Natural killer cell (primary cell): ENCODE measurements around the gene ADAM17. TPM values are rescaled to one million over a fixed set of nuclear protein-coding genes. Genes with fewer than 3 reads are reported as not detected.

Source experiments
- ATAC-seq, 3 donors: fragments of 150-1000 bp in 2 of 3; fragments of 200-7000 bp in 1 of 3; cut with Tn5 transposase; 1 replicate in 1 of 3; 2 replicates in 2 of 3; pipeline ENCODE4 v1.10.0; 2021; ENCODE audit warnings: mild to moderate bottlenecking in 2 of 3, moderate library complexity in 2 of 3
- DNase-seq, 2 donors: peaks; one replicate each; pipeline versions ENCODE4 v3.0.0 to v3.0.0-alpha.2; 2013 to 2021; ENCODE audit warnings: mixed read lengths in 1 of 2
- H3K27ac ChIP-seq: one replicate; pipeline ENCODE4 v1.5.1; 2013; ENCODE audit warnings: mild to moderate bottlenecking, low read length
- H3K27me3 ChIP-seq: one replicate; pipeline ENCODE4 v1.6.1; 2013; ENCODE audit warnings: low read length; ENCODE audit not compliant: control insufficient read depth, insufficient read depth
- H3K36me3 ChIP-seq: one replicate; pipeline ENCODE4 v1.6.1; 2013; ENCODE audit warnings: low read length; ENCODE audit not compliant: control insufficient read depth, insufficient read depth
- H3K4me1 ChIP-seq: one replicate; pipeline ENCODE4 v1.6.1; 2013; ENCODE audit warnings: low read length; ENCODE audit not compliant: control insufficient read depth, insufficient read depth
- H3K4me3 ChIP-seq: one replicate; pipeline ENCODE4 v1.5.1; 2013; ENCODE audit warnings: low read length
- H3K9me3 ChIP-seq: one replicate; pipeline ENCODE4 v1.6.1; 2013; ENCODE audit warnings: low read length; ENCODE audit not compliant: control insufficient read depth, insufficient read depth
- H3K27ac Mint-ChIP-seq, 2 donors: one replicate each; pipeline ENCODE4 v1.8.0; 2022; ENCODE audit warnings: mild to moderate bottlenecking in 2 of 2, mixed read lengths in 2 of 2, moderate library complexity in 1 of 2
- H3K27me3 Mint-ChIP-seq, 2 donors: one replicate each; pipeline ENCODE4 v1.8.0; 2022; ENCODE audit warnings: low read depth in 2 of 2, mixed read lengths in 2 of 2
- H3K36me3 Mint-ChIP-seq: one replicate; pipeline ENCODE4 v1.8.0; 2022; ENCODE audit warnings: mixed read lengths
- H3K4me1 Mint-ChIP-seq, 2 donors: one replicate each; pipeline ENCODE4 v1.8.0; 2022; ENCODE audit warnings: mixed read lengths in 2 of 2
- H3K4me3 Mint-ChIP-seq: one replicate; pipeline ENCODE4 v1.8.0; 2022; ENCODE audit warnings: mild to moderate bottlenecking, moderate library complexity, mixed read lengths
- H3K9me3 Mint-ChIP-seq, 2 donors: one replicate each; pipeline ENCODE4 v1.8.0; 2022; ENCODE audit warnings: mixed read lengths in 2 of 2
- CTCF ChIP-seq: fragments of 200-600 bp; IDR thresholded peaks from one replicate; pipeline ENCODE4 v1.8.0; 2022; ENCODE audit warnings: antibody characterized with exemption
- WGBS: methylation state at CpG from one replicate; pipeline ENCODE4 v1.1.7; 2013; ENCODE audit warnings: missing lambda C conversion rate; ENCODE audit not compliant: insufficient coverage; 5-methylcytosine and 5-hydroxymethylcytosine counted together
- intact Hi-C: fragments of 100-400 bp; cut with micrococcal nuclease; formaldehyde crosslinking; loops from one replicate; pipeline ENCODE4 v1.14.2; 2022
- total RNA-seq, 4 donors: library from RNA; stranded (reverse); fragments of 120-200 nt in 1 of 4; gene quantifications; one replicate each; pipeline versions ENCODE4 v1.2.3 to v1.2.4, GENCODE V29; 2013 to 2022

Gene ADAM17
- total RNA-seq, 3 donors from 2014 or later (not counting 1 experiment from before 2014, with no cell fraction given) = 44.0 to 53.8 (median 46.8) TPM

- intact Hi-C loops = loop anchor here (10.0 kb wide), 1 partner anchor 50 kb away; the partner anchor contains the start of genes CPSF3 and ITGB1BP1
- ATAC-seq (peak; percentile 82 to 91 (median 85)), DNase-seq (peak; percentile 65 to 87)
- no peaks in the 10 kb centered on the region for H3K9me3 ChIP-seq
- H3K36me3 ChIP-seq = peaks cover 7% of the 10 kb centered on the region
- peak within 1 kb of the TSS; percentile 87 for H3K4me3 Mint-ChIP-seq
- peak within 1 kb of the TSS; percentile 93 for H3K27ac ChIP-seq
- no peaks in the 10 kb centered on the region for H3K9me3 Mint-ChIP-seq
- no peaks in the 10 kb centered on the region for H3K27me3 ChIP-seq
- peak within 1 kb of the TSS; percentile 92 for H3K4me3 ChIP-seq
- no peaks in the 10 kb centered on the region for H3K36me3 Mint-ChIP-seq
- H3K4me1 Mint-ChIP-seq = peaks cover 31 to 33% of the 10 kb centered on the region in 2 donors
- no peak for TF ChIP-seq CTCF
- no peaks in the 10 kb centered on the region for H3K27me3 Mint-ChIP-seq
- WGBS = under 1% methylated on average over 91 of the region's 91 CpGs
- H3K27ac Mint-ChIP-seq = peak within 1 kb of the TSS; percentile 81 to 82
- H3K4me1 ChIP-seq = peaks cover 27% of the 10 kb centered on the region
Measured at GRCh38 chr2:9474361-9475057, 81.1 kb downstream of the ADAM17 start, which contains the start of gene IAH1. Gene IAH1 (plus strand): TSS chr2:9474551. CDS start chr2:9474567, 16 bp downstream.

- peaks cover 29 to 31% of the 10 kb centered on the region in 2 donors for H3K4me1 Mint-ChIP-seq
- peaks cover 5% of the 10 kb centered on the region for H3K36me3 ChIP-seq
Measured at GRCh38 chr2:9473985-9474360, 81.7 kb downstream of the ADAM17 start.

GRCh38 chr2:9473308-9473984 lies 82.2 kb downstream of the ADAM17 start:
- H3K4me1 Mint-ChIP-seq = peaks cover 24 to 29% of the 10 kb centered on the region in 2 donors
- no peaks in the 10 kb centered on the region for H3K36me3 Mint-ChIP-seq

More at GRCh38 chr2:9473985-9474360, 81.7 kb downstream of the ADAM17 start:
- no peaks in the 10 kb centered on the region for H3K9me3 Mint-ChIP-seq
- no peaks in the 10 kb centered on the region for H3K36me3 Mint-ChIP-seq
- DNase-seq = peak; percentile 51 to 84
- ATAC-seq = peak; percentile 72 to 80 (median 72)
- H3K27ac Mint-ChIP-seq = peak overlapping the region; percentile 81 to 82
- TF ChIP-seq CTCF = no peak
- peak overlapping the region; percentile 87 for H3K4me3 Mint-ChIP-seq
- 13% methylated on average over 39 of the region's 39 CpGs for WGBS
- H3K27me3 ChIP-seq = no peaks in the 10 kb centered on the region
- H3K27ac ChIP-seq = peak overlapping the region; percentile 93
- intact Hi-C loops = loop anchor here (10.0 kb wide), 1 partner anchor 49 kb away; the partner anchor contains the start of genes CPSF3 and ITGB1BP1
- no peaks in the 10 kb centered on the region for H3K27me3 Mint-ChIP-seq
- H3K4me1 ChIP-seq = peaks cover 27% of the 10 kb centered on the region
- H3K9me3 ChIP-seq = no peaks in the 10 kb centered on the region
- peak overlapping the region; percentile 92 for H3K4me3 ChIP-seq

More at GRCh38 chr2:9473308-9473984, 82.2 kb downstream of the ADAM17 start:
- no peaks in the 10 kb centered on the region for H3K9me3 ChIP-seq
- no peak for DNase-seq
- H3K27ac Mint-ChIP-seq = peak overlapping the region; percentile 81 to 82
- no peaks in the 10 kb centered on the region for H3K27me3 ChIP-seq
- peak overlapping the region; percentile 87 for H3K4me3 Mint-ChIP-seq
- peak overlapping the region; percentile 92 for H3K4me3 ChIP-seq
- no peaks in the 10 kb centered on the region for H3K27me3 Mint-ChIP-seq
- H3K9me3 Mint-ChIP-seq = no peaks in the 10 kb centered on the region
- ATAC-seq = no peak
- no peak overlapping the region for H3K27ac ChIP-seq
- no peak for TF ChIP-seq CTCF
- peaks cover 1% of the 10 kb centered on the region for H3K36me3 ChIP-seq
- intact Hi-C loops = loop anchor here (10.0 kb wide), 1 partner anchor 49 kb away; the partner anchor contains the start of genes CPSF3 and ITGB1BP1
- 69% methylated on average over 24 of the region's 24 CpGs for WGBS
- H3K4me1 ChIP-seq = peaks cover 27% of the 10 kb centered on the region
